Activated CD4-positive, CD25-positive, alpha-beta regulatory T cell treated with anti-CD3 and anti-CD28 coated beads, Interleukin-2, amount 50 U/mL, for 16 hours (primary cell): ENCODE results near the gene SNAI3.
A peak's percentile ranks its signal among the peaks of the same experiment; 100 is the strongest.

Source experiments
- DNase-seq: peaks from one replicate; pipeline ENCODE4 v3.0.0-alpha.2; 2020; ENCODE audit warnings: low read depth, low spot score

The SNAI3 gene

GRCh38 chr16:88686439-88687253 lies at the start of gene SNAI3:
SNAI3 (minus strand) TSS chr16:88686507; CDS start chr16:88686406, 101 bp downstream.
- DNase-seq, result peak; percentile 69

- no peak for DNase-seq
Measured at GRCh38 chr16:88736088-88736487, 49.8 kb upstream of the SNAI3 start.

- no peak for DNase-seq
Measured at GRCh38 chr16:88735616-88736015, 49.3 kb upstream of the SNAI3 start.

- DNase-seq, result no peak
Measured at GRCh38 chr16:88735121-88735520, 48.8 kb upstream of the SNAI3 start.

- no peak for DNase-seq
Measured at GRCh38 chr16:88734361-88734728, 48.0 kb upstream of the SNAI3 start.

GRCh38 chr16:88733630-88734360 lies 47.5 kb upstream of the SNAI3 start:
- DNase-seq, result no peak

GRCh38 chr16:88732961-88733294 lies 46.6 kb upstream of the SNAI3 start:
- no peak for DNase-seq

- no peak for DNase-seq
Measured at GRCh38 chr16:88732172-88732960, 46.1 kb upstream of the SNAI3 start.

- no peak for DNase-seq
Measured at GRCh38 chr16:88731699-88732098, 45.4 kb upstream of the SNAI3 start.

GRCh38 chr16:88730632-88731607 lies 44.6 kb upstream of the SNAI3 start:
- DNase-seq, result no peak

- no peak for DNase-seq
Measured at GRCh38 chr16:88727871-88728270, 41.6 kb upstream of the SNAI3 start.

- no peak for DNase-seq
Measured at GRCh38 chr16:88726981-88727380, 40.7 kb upstream of the SNAI3 start.

- DNase-seq, result no peak
Measured at GRCh38 chr16:88726408-88726749, 40.1 kb upstream of the SNAI3 start.

- DNase-seq, result no peak
Measured at GRCh38 chr16:88725609-88726407, 39.5 kb upstream of the SNAI3 start.

GRCh38 chr16:88724855-88725555 lies 38.7 kb upstream of the SNAI3 start:
- no peak for DNase-seq

GRCh38 chr16:88723911-88724310 lies 37.6 kb upstream of the SNAI3 start:
- no peak for DNase-seq

- DNase-seq, result no peak
Measured at GRCh38 chr16:88723507-88723887, 37.2 kb upstream of the SNAI3 start.

GRCh38 chr16:88722784-88723506 lies 36.6 kb upstream of the SNAI3 start:
- no peak for DNase-seq
